NCI-H526 treated with DMSO at 0.1 percent for 48 hours (cell line): ENCODE data around the gene PTPRN2.
"Not testable (repeated sequence)": the region's sequence is repeated elsewhere in the genome, so short reads cannot be mapped to it uniquely, and the experiment has no call there.

Experiments used
- DNase-seq: peaks from one replicate; lab custom pipeline; 2025; lab: John Stamatoyannopoulos, UW

PTPRN2 gene

GRCh38 chr7:157901816-157902610 is 685.6 kb downstream of the PTPRN2 start:
- not testable (repeated sequence) for DNase-seq

- no peak for DNase-seq
These were observed 686.5 kb downstream of the PTPRN2 start for GRCh38 chr7:157901166-157901565.

DNA sequence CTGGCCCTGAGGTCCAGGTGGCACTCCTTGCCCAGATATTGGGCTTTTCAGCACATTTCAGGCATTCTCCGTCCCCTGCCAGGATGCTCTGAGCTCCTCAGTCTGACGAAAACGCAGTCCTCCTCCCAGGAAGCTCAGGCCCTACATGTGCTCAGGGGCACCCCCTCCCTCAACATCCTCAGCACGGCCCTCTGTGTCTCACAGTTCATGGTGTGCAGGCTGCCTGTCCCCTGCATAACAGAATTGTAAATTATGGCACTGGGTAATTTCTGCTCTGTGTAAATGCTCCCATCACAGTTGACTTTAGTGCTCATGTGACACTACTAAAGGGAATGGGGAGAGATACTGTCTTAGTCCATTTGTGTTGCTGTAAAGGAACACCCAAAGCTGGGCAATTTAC is 687.1 kb downstream of the PTPRN2 start:
- no peak for DNase-seq

DNA sequence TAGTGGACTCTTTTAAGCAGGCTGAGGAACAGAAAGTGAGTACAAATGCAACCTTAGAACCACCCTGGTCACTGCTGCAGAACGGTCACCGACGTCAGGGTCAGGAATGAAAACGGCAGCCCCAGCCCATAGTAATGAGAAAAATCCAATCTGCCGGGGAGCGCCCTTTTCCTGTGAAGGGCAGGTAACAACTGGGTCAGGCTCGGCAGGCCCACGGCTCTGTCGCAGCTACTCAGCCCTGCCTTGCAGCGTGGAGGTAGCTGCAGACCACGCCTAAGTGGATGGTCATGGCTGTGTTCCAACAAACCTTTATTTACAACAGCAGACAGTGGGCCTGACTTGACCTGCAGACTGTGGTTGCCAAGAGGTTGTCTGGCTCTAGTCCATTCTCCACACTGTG is 687.6 kb downstream of the PTPRN2 start:
- no peak for DNase-seq

DNA sequence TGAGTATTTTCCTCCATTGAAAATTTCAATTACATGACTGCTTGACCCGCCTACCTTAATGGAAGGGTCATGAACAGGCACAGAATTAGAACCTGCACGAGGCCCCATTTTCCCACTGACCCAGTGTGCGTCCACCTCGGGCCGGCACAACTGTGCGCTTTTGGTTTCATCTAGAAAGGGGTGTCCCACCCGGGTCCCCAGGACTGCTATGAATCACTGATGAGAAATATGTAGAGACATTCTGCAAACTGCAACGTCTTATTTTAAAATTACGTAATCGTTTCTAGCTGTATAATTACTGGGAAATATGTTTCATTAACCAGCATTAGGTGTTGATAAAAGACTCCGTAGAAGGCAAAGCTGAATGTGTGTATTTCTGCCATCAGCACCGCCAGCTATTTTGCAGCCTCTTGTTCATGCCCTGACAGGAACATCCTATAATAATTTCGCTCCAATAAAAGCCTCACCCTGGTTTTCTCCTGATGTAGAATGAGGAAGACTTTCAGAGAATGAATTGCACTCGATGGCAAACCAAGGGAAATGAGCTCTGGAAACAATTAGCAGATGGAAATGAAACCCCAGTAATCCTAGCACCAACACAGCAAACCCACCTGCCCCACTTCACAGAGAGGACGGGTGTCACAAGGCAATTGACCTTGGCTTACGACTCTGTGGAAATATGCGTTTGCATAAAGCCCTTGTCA is 688.7 kb downstream of the PTPRN2 start:
- DNase-seq: no peak

GRCh38 chr7:157898261-157898660 is 689.4 kb downstream of the PTPRN2 start:
- DNase-seq: no peak

DNA sequence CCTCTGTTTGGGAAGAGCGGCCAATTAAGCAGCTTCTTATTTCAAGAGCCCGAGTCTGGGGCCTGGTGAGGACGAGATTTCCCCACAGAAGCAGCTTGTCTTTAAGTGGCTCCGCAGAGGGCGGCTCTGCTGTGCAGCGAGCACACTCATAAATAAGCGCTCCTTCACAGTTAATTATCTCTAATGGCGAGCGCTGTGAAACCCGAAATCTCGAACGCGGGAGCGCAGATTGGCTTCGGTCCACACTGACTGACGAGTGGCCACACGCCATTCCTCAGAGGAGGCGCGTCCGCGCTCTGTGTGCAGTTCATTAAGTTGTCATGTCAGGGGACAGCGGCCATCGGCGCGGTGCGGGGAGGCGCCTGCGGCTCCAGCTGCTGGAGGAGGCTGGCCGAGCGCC is 689.9 kb downstream of the PTPRN2 start:
- no peak for DNase-seq

DNA sequence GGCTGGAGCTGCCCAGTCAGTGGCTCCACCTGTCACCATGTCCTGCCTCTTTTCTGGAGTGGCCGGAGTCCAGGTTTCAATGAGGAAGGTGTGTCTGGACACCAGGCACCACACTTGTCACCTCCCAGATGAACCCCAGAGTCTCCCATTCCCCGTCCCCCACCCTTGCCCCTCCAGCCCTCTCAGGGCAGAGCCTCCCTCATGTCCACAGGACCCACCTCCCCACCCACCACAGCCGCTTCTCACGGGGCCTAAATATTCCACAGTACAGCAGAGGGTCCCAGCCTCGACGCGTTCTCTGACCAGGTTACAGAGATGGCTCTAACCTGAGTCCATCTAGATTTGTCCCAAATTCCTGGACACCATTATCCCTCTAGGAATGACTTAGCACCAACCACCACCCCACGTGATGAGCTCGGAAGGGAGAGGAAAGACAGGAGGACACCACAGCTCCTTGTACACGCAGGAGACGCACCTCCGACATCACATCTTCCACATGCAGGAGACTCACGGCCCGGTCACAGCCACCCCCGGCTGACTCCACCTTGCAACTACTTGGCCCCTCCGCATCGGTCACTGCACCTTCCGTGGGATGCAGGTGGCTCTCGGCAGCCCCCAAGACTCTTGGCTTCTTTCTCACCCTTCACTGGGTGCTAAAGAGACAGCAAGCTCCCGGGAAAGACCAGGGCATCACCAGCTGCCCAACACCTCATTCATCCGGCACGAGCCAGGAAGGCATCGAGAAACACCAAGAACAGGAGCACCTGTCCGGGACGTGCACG is 690.7 kb downstream of the PTPRN2 start:
- no peak for DNase-seq

DNA sequence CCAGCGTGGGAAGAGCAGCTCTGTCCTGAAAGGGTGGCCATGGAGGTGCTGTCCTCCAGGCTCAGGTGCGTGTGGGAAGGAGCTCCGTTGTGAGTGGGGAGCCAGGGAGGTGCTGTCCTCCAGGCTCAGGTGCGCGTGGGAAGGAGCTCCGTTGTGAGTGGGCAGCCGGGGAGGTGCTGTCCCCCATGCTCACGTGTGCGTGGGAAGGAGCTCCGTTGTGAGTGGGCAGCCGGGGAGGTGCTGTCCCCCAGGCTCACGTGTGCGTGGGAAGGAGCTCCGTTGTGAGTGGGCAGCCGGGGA is 691.3 kb downstream of the PTPRN2 start:
- DNase-seq: not testable (repeated sequence)

DNA sequence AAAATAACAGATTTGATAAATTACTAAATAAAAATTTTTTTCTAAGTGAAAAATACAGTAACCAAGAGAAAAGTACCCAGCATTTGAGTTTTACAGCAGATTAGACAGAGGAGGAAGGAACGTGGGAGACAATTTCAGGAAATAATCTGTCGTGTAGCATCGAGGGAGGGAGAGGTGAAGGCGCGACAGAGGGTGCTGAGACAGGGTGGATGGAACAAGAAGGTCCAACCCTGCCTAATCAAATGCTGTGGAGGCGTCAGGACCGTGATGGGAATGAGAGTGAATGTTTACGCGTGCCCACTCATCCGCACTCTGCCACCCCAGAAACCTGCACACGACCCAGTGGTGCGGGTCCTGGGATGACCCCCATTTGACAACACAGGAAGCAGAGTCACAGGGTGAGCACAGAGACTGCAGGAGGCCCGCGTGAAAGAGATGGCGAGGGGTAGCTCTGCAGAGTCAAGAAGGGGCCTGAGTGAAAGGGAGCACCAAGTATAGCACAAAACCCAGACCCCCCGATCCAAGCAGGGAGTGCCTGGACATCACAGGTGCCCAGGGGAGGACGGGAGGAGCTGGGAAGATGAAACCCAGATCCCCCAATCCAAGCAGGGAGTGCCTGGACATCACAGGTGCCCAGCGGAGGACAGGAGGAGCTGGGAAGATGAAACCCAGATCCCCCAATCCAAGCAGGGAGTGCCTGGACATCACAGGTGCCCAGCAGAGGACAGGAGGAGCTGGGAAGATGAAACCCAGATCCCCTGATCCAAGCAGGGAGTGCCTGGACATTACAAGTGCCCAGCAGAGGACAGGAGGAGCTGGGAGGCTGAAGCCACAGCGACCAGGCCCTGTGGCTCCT is 691.9 kb downstream of the PTPRN2 start:
- DNase-seq: no peak

DNA sequence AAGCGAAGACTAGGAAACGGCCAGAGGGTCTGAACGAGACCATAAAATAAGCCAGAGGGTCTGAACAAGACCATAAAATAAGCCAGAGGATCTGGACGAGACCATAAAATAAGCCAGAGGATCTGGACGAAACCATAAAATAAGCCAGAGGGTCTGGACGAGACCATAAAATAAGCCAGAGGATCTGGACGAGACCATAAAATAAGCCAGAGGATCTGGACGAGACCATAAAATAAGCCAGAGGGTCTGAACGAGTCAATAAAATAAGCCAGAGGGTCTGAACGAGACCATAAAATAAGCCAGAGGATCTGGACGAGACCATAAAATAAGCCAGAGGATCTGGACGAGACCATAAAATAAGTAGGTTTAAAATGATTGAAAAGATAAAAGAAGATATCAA is 692.5 kb downstream of the PTPRN2 start:
- not testable (repeated sequence) for DNase-seq

GRCh38 chr7:157893535-157894044 is 694.0 kb downstream of the PTPRN2 start:
- no peak for DNase-seq

DNA sequence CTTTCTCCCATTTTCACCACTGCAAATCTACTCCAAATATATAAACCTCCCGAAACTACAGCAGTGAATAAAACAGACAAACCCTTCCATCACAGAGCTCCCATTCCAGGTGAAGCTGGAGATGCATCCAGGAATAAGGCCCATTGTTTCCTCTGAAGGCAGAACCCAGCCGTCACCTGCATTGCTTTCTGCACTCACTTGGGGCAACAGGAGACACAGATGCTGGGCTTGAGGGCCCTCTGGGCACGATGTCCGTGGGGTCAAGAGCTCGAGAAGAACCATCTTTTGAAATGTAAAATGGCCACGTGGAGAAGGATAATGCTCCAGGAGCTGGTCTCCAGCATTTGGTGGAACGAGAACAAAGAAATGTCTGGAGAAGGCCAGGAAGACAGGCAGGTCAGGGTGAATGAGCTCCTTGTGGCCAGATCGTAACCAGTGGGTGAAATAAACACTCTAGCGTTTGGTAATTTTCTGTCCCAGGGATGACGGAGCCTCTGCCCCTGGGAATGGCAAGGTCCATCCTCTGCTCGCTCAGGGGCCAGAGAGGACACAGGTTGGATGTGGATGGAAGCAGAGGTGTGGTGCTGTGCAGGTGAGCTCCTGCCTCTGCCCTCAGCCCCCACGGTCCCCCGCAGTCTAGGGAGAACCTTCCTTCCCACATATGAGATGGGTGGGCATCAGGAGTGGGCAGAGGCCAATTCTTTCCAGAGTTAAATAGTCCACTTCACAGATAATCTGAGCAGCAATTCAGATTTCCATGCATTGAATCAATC is 694.7 kb downstream of the PTPRN2 start:
- DNase-seq: no peak

DNA sequence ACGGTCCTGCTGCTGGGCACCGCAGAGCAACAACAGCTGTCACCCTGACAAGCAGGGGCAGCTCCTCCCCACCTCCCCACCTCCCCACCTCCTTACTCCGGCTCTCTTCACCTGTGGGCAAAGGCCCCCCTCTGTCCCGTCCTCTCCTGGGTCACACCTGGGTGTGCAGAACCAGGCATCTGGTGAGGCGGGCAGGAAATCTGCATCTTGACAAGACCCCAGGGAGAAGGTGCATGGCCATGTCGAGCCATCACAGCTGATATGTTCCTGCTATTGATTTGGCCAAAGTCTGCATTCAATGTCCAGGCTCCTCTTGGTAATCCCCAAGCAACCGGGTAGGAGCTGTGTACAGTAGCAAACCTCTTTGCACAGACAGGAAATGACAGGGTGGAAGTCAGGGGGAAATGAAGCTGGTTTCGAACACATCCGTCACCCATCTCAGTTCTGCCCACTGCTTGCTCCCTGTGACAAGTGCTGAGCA is 696.7 kb downstream of the PTPRN2 start:
- DNase-seq: no peak

DNA sequence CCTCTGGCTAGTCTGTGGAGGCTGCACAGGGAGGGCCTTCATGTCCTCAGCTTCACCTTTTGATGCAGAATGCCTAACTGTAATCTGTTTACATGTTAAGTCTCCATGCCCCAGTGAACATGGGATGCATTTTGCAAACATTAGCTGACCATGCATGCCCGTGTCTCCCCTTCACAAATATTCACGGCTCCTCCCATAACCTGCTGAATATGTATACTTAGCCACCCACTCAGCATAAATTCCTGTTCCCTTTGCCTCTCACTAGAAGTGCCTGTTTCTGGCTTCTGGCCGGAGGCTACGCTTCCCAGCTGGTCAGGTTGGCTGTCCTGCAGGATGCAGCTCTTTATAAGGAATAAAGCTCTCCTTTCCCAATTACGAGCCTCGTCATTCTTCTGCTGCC is 698.1 kb downstream of the PTPRN2 start:
- DNase-seq: no peak

DNA sequence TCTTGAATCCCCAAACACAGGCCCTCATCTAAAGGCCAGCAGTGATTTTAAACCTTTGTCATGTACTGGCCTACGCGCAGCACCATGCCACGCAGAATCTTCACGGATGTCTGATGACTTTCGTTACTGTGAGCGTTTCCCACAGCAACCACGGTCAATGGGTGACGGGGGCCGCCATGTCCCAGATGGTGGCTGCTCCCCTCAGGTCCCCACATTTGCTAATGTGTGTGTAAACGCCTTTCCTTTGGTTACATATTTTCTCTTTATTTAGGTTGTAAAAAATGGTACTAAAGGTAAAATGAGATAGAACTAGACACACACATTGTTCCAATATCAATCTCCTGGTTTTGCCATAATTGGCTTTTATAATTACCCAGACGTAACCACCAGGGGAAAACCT is 699.0 kb downstream of the PTPRN2 start:
- no peak for DNase-seq

- no peak for DNase-seq
These were observed 700.2 kb downstream of the PTPRN2 start for GRCh38 chr7:157887400-157887799.

DNA sequence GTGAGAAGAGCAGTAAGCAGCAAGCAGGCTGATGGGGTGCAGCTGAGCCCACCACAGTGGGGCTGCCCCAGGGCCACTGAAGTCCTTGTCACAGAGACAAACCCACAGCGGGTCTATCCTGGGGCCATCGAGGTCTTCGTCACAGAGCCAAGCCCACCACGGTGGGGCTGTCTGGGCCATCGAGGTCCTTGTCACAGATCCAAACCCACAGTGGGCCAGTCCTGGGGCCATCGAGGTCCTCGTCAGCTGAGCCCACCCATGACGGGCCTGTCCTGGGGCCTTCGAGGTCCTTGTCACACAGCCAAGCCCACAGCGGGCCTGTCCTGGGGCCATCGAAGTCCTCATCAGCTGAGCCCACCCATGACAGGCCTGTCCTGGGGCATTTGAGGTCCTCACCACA is 700.9 kb downstream of the PTPRN2 start:
- no peak for DNase-seq

DNA sequence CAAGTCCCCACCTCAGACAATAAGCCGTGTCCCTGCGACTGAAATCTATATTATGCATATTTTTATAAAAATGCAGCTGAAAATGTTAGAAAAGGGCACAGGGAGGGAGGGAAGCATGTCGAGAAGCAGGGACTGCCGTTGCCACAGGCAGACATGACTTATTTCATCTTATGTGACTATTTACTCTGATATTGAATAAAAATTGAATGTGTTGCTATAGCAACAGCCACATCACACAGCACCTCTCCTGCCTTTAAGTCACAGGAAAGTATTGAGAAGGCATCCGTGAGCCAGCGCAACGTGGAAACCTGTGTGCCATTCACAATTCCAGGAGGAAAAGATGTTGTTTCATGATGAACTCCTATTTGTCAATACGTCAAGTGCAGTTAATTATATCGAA is 701.4 kb downstream of the PTPRN2 start:
- no peak for DNase-seq

- no peak for DNase-seq
These were observed 702.5 kb downstream of the PTPRN2 start for GRCh38 chr7:157885140-157885539.
